Neuron (in vitro differentiated cells): Measurements from ENCODE around the gene CLDN7.
A peak's percentile ranks its signal among the peaks of the same experiment; 100 is the strongest.

ENCODE experiments used
- H2AFZ ChIP-seq: one replicate; pipeline ENCODE4 v1.6.1; 2013; ENCODE audit warnings: low read depth, mild to moderate bottlenecking, inconsistent platforms, low read length, moderate library complexity
- H3K27me3 ChIP-seq: one replicate; pipeline ENCODE4 v1.6.1; 2013; ENCODE audit warnings: low read length; ENCODE audit not compliant: insufficient read depth
- H3K36me3 ChIP-seq: one replicate; pipeline ENCODE4 v1.6.1; 2013; ENCODE audit warnings: low read length; ENCODE audit not compliant: insufficient read depth
- H3K4me1 ChIP-seq: one replicate; pipeline ENCODE4 v1.6.1; 2013; ENCODE audit warnings: low read length; ENCODE audit not compliant: insufficient read depth
- H3K4me3 ChIP-seq: 2 replicates; pipeline ENCODE4 v1.5.1; 2013; ENCODE audit warnings: mild to moderate bottlenecking, low read length, moderate library complexity
- H3K9me3 ChIP-seq: one replicate; pipeline ENCODE4 v1.6.1; 2013; ENCODE audit warnings: low read length

The CLDN7 gene

DNA sequence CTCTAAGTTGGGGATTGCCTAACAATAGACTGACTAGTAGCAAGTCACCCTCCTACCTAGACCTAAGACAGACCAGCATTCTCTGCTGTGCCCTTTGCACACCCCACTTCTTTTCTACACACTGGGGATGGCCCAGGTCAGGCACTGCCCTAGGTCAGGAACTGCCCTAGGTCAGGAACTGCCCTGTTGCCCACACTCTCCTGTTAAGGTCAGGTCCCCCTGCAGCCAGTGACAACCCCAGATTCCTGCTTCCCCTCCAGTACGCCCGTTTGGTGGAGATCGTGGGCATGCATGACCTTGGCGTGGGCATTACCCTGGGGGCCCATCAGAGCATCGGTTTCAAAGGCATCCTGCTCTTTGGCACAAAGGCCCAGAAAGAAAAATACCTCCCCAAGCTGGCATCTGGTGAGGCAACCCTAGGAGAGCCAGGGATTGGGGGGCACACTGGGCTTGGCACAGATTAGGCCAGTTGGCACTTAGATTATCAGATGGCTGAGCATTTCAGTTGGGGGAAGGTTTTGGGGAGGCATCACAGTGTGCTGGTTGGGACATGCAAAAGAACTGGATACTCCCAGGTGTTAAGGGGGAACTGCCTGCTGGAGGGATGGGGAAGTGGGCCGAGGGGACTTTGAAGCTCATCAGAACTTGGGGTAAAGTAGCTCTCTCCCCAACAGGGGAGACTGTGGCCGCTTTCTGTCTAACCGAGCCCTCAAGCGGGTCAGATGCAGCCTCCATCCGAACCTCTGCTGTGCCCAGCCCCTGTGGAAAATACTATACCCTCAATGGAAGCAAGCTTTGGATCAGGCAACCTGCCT is 40.8 kb downstream of the CLDN7 start:
- no peak overlapping the region for H3K4me3 ChIP-seq
- H2AFZ ChIP-seq: no peak overlapping the region
- peaks cover 39% of the 10 kb centered on the region for H3K4me1 ChIP-seq
- peaks cover 47% of the 10 kb centered on the region for H3K36me3 ChIP-seq
- H3K9me3 ChIP-seq: no peaks in the 10 kb centered on the region
- no peaks in the 10 kb centered on the region for H3K27me3 ChIP-seq

DNA sequence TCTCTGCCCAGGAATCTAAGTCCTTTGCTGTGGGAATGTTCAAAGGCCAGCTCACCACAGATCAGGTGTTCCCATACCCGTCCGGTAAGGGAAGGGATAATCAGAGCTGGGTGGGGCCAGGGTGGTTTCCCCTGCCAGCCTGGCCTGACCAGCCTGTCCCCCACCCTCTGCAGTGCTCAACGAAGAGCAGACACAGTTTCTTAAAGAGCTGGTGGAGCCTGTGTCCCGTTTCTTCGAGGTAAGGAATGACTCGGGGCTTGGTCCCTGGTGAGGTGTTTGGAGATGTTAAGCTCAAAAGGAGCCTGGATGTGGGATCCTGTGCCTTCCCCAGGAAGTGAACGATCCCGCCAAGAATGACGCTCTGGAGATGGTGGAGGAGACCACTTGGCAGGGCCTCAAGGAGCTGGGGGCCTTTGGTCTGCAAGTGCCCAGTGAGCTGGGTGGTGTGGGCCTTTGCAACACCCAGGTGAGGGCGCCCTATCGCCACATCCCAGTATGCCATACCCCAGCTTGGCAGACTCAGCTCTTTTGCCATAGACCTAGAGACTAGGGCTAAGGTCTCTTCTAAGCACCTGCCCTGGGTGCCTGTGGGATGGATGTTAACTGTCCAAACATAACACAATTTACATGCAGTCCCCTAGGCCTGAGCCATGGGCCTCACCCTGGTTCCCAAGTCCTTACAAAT is 41.5 kb downstream of the CLDN7 start:
- peaks cover 46% of the 10 kb centered on the region for H3K4me1 ChIP-seq
- no peaks in the 10 kb centered on the region for H3K9me3 ChIP-seq
- H3K27me3 ChIP-seq: no peaks in the 10 kb centered on the region
- peak overlapping the region; percentile 72 for H3K4me3 ChIP-seq
- H2AFZ ChIP-seq: no peak overlapping the region
- peaks cover 40% of the 10 kb centered on the region for H3K36me3 ChIP-seq

DNA sequence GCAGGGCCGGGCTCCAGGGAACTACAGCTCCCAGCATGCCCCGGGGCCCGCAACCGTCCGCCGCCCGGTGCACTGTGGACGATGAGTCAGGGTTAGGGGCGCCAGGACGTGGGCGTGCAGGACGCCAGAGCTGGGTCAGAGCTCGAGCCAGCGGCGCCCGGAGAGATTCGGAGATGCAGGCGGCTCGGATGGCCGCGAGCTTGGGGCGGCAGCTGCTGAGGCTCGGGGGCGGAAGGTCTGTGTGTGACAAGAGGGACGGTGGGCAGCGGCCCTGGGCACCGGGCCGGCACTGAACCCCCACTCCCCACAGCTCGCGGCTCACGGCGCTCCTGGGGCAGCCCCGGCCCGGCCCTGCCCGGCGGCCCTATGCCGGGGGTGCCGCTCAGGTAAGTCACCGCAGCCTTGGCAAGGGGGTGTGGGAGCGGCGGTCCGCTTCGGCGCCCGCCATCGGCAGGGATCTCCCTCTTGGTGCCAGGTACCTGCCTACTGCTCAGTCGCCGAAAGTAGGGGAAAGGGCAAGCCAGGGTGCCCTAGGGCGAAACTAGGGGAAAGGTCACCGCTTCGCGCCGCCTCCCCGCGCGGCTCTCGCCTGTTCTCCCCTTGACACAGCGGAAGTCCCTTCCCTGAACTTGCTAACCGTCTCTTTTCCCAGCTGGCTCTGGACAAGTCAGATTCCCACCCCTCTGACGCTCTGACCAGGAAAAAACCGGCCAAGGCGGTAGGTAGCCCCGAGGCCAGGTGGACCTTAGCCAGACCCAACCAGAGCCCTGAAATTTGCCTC is 42.3 kb downstream of the CLDN7 start, which contains the start of the genes ACADVL and DLG4:
Gene ACADVL (plus strand): TSS at position 127 of the 781 bp plus-strand sequence. CDS start 47 bp downstream, at position 174.
Gene DLG4 (minus strand): TSS at position 25 of the 781 bp plus-strand sequence.
- H2AFZ ChIP-seq: no peak within 1 kb of the TSS
- no peaks in the 10 kb centered on the region for H3K27me3 ChIP-seq
- H3K36me3 ChIP-seq: peaks cover 33% of the 10 kb centered on the region
- peak within 1 kb of the TSS; percentile 72 for H3K4me3 ChIP-seq
- no peaks in the 10 kb centered on the region for H3K9me3 ChIP-seq
- H3K4me1 ChIP-seq: peaks cover 52% of the 10 kb centered on the region

DNA sequence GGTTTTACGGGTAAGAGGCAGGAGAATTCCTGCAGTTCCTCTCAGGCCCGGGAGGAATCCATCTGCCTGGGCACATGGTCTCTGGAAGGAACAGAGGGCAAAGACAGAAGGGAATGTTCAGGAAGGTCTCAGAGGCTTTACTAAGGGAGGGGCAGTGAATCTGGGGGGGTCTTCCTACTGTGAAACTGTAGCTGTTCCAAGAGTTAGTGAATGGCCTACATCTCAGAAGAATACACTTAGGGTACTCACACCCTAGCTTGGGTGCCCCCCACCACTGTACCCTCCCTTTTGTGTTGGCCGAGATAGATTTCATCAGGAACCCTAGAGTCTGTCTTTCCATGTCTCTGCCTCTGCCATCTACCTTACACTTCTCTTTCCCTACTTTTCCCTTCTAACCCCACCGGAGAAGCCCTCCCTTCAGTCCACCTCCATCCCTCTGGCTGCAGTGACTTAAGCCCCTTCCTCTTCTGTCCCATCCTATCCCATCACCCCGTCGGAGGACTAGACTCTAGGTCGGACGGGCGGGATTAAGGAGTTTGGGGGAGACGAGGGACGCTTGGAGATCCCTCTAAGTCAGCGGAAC is 43.0 kb downstream of the CLDN7 start:
- H3K9me3 ChIP-seq: no peaks in the 10 kb centered on the region
- H3K4me3 ChIP-seq: peak overlapping the region; percentile 72
- H2AFZ ChIP-seq: no peak overlapping the region
- H3K36me3 ChIP-seq: peaks cover 26% of the 10 kb centered on the region
- H3K27me3 ChIP-seq: no peaks in the 10 kb centered on the region
- peaks cover 52% of the 10 kb centered on the region for H3K4me1 ChIP-seq

DNA sequence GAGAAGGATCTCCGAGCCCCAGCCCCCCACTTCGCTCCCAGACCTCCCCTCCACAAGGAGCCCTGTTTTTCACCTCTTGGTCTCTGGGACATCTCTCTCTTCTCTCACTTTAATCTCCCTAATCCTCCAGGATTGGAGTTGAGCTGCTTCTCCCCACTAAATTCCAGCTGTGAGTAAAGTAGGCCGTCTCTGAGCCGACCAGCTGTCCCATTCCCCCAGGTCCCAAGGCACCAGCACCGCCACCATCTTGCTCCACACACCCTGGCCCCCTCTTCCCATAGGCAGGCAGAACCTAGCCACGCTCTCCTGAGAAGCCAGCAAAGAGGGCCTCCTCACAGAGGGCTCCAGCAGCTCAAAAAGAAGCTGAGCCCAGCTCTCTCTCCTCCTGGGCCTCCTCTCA is 43.5 kb downstream of the CLDN7 start:
- H3K9me3 ChIP-seq: no peaks in the 10 kb centered on the region
- H3K36me3 ChIP-seq: peaks cover 20% of the 10 kb centered on the region
- H2AFZ ChIP-seq: no peak overlapping the region
- no peak overlapping the region for H3K4me3 ChIP-seq
- H3K27me3 ChIP-seq: no peaks in the 10 kb centered on the region
- peaks cover 52% of the 10 kb centered on the region for H3K4me1 ChIP-seq

DNA sequence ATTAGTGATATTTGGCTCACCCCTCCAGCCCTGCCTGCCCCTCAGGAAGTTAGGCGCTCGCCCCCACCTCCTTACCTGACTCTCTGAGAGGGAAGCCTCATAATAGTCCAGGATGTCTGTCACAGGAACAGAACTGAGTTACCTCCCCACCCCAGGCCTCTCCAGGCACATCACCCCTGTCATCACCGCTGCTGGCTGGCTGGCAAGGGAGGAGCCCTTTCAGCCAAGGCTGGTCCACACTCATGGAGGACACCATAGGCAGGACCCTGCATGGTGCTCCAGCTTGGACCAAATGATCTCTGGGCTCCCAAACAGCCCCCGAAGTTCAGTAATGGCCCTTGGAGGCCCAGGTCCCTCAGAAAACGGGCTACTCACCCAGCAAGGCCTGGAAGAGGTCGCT is 44.1 kb downstream of the CLDN7 start:
- Histone ChIP-seq H3K4me1 (peaks cover 57% of the 10 kb centered on the region), H3K27me3 (no peaks in the 10 kb centered on the region), H3K4me3 (peak overlapping the region; percentile 48), H3K9me3 (no peaks in the 10 kb centered on the region), H3K36me3 (peaks cover 15% of the 10 kb centered on the region), H2AFZ (no peak overlapping the region)

DNA sequence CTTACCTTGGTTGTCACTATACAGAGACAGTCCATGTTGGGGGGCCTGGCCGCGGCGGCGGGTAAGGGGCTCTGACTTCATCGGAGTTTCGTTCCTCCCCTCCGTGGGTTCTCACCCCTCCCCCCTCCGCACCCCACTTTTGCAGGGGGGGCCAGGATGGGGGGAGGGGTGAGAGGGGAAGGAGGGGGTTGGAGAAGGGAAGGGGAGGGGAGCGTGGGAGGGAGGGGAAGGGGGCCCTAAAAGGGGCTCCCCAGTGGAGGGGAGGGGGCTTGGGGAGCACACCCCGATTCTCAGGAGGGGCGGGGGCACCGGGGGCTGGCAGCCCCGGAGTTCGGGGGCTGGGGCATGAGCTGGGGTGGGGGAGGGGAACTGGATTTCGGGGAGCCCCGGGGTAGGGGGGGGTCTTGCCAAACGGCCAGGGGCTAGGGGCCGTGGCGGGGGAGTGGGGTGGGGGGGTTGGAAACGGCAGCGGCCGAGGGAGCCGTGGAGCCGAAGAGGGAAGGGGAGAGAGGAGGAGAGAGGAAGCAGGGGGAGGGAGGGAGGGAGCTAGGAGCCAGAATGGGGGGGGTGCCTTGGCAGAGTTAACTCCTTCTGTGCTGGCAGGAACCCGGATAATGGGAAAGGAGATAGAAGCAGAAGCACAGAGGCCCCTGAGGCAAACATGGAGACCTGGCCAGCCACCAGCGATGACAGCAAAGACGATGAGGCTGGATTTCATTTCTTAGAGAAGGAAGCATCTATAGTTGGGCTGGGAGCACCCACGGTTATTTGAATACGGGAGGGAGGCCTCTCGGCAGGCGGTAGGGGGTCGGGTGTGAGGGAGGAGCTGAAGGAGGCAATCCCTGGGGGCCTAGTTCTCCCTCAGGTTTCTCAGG is 44.9 kb downstream of the CLDN7 start:
- H3K27me3 ChIP-seq: no peaks in the 10 kb centered on the region
- H3K4me1 ChIP-seq: peaks cover 57% of the 10 kb centered on the region
- peak overlapping the region; percentile 48 for H3K4me3 ChIP-seq

DNA sequence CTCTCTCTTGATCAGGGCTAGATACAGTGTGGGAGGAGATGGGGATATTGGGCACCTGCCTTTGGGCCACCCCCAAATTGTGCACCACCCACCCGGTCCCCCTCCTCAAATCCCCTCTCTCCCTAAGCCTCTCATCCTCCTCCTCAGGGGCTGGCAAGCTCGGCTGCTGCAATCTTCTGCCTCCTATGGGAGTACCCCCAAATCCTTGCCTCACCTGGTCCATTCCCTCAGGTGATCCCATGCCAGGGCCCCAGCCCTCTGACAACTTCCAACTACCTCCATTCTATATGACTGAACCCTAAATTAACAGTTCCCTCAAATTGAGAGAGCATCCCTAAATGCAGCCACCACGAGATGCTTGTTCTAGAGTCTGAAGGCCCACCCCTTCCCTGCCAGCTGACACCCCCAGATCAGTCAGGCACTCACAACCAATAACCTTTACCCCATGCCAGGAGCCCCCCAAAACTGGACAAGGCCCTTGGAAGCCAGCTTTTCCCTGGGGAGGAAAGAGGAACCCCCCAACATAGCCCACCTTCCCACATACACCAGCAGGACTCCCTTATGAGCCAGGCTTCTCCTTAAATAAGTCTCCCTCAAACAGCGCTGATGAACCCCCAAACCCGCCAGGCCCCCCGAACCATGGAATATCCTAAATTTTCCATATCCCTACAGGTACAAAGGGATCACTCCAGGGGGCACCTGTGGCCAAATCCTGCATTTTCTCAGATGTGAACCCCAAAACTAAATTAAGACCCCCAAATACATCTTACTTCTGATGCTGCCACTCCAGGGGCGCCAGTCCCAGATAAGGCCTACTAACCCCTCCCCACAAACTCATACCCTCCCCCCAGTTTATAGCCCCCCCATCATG is 45.8 kb downstream of the CLDN7 start:
- H3K4me3 ChIP-seq: peak overlapping the region; percentile 38
- no peaks in the 10 kb centered on the region for H3K27me3 ChIP-seq
- H2AFZ ChIP-seq: no peak overlapping the region
- H3K9me3 ChIP-seq: no peaks in the 10 kb centered on the region
- H3K4me1 ChIP-seq: peaks cover 62% of the 10 kb centered on the region
- peaks cover 2% of the 10 kb centered on the region for H3K36me3 ChIP-seq

More for the DNA sequence above, 44.9 kb downstream of the CLDN7 start:
- Histone ChIP-seq H3K36me3 (peaks cover 6% of the 10 kb centered on the region), H3K9me3 (no peaks in the 10 kb centered on the region), H2AFZ (no peak overlapping the region)

DNA sequence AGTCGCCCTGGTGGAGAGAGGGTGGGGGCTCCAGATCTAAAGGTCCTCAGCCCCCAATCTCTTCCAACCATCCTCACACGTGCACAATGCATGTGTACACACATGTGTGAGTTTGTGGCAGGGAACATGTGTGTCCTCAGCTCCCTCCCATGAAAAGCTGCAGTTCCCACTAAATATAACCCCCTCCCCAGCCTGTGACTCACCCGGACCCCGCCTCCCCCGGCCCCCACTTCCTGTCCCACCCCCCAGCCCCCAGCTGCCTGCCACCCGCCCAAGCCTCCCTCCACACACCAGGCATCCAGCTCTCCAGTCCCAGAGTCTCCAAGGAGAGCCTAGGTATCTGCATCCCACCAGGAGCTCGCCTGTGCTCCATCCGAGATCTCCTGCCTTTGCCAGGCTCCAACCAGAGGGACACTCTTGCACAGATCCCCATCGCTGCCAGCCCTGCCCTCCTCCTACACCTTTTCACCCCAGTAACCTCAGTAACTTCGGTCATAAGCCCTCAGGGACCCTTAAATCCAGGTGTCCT is 46.6 kb downstream of the CLDN7 start:
- no peaks in the 10 kb centered on the region for H3K27me3 ChIP-seq
- H3K36me3 ChIP-seq: no peaks in the 10 kb centered on the region
- no peaks in the 10 kb centered on the region for H3K9me3 ChIP-seq
- no peak overlapping the region for H2AFZ ChIP-seq
- H3K4me3 ChIP-seq: peak overlapping the region; percentile 56
- peaks cover 57% of the 10 kb centered on the region for H3K4me1 ChIP-seq

DNA sequence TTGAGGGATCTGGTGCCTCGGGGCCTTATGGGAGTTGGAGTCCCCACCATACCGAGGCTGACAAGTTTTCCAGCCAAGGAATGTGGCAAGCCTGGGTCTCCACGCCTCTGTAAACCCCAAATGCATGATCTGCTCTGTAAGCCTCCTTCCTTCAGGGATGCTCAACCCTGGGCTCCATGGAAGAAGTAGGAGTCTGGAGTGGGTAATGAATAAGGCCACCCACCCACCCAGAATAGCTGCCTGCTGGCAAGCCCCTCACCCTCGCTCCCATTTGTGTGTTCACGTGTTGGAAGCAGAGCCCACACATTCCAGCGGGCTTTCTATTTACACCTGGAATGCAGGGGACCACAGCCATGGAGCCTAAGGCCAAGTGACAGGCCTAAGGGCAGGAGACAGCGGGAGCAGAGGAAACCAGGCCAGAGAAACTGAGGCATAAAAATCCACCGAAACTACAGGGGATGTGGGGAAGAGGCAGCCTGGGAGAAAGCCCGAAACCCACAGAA is 47.1 kb downstream of the CLDN7 start:
- Histone ChIP-seq H3K4me1 (peaks cover 51% of the 10 kb centered on the region), H3K4me3 (peak overlapping the region; percentile 56)

More for the DNA sequence above, 47.1 kb downstream of the CLDN7 start:
- Histone ChIP-seq H3K36me3 (no peaks in the 10 kb centered on the region), H3K9me3 (no peaks in the 10 kb centered on the region), H2AFZ (no peak overlapping the region), H3K27me3 (no peaks in the 10 kb centered on the region)
